ENCODE results near the gene CD302.
"Not testable (repeated sequence)": the region's sequence is repeated elsewhere in the genome, so short reads cannot be mapped to it uniquely, and the experiment has no call there.

The CD302 gene

GRCh38 chr2:159744363-159744762 is 53.6 kb downstream of the CD302 start:
- no peak for DNase-seq

- no peak for DNase-seq
Measured at GRCh38 chr2:159742846-159743245, 55.2 kb downstream of the CD302 start.

GRCh38 chr2:159738509-159739390 is 59.3 kb downstream of the CD302 start:
- DNase-seq, result no peak

- no peak for DNase-seq
Measured at GRCh38 chr2:159737917-159738296, 60.1 kb downstream of the CD302 start.

GRCh38 chr2:159737292-159737916 is 60.6 kb downstream of the CD302 start:
- DNase-seq, result no peak

- no peak for DNase-seq
Measured at GRCh38 chr2:159736048-159736447, 62.0 kb downstream of the CD302 start.

- DNase-seq, result no peak
Measured at GRCh38 chr2:159735648-159736047, 62.4 kb downstream of the CD302 start.

- no peak for DNase-seq
Measured at GRCh38 chr2:159728629-159729028, 69.4 kb downstream of the CD302 start.

GRCh38 chr2:159725713-159726112 is 72.3 kb downstream of the CD302 start:
- DNase-seq, result no peak

GRCh38 chr2:159724795-159725572 is 73.0 kb downstream of the CD302 start:
- not testable (repeated sequence) for DNase-seq

GRCh38 chr2:159722580-159722979 is 75.4 kb downstream of the CD302 start:
- no peak for DNase-seq

- DNase-seq, result no peak
Measured at GRCh38 chr2:159720676-159721075, 77.3 kb downstream of the CD302 start.

Data from CD4-positive, alpha-beta T cell treated with Interleukin-12 subunit alpha and Interleukin-12 subunit beta, for 1 hour (primary cell).